DMS79 treated with DMSO at 0.1 percent for 48 hours (cell line): ENCODE results near the gene HSD3B7.
"Not testable (repeated sequence)": the region's sequence is repeated elsewhere in the genome, so short reads cannot be mapped to it uniquely, and the experiment has no call there.

Experiments used
- DNase-seq: peaks from one replicate; lab custom pipeline; 2025; lab: John Stamatoyannopoulos, UW

Gene HSD3B7

GRCh38 chr16:31002250-31002700 is 17.3 kb downstream of the HSD3B7 start:
- no peak for DNase-seq

GRCh38 chr16:31002862-31003341 is 17.9 kb downstream of the HSD3B7 start:
- no peak for DNase-seq

- no peak for DNase-seq
These were observed 18.7 kb downstream of the HSD3B7 start for GRCh38 chr16:31003744-31004143.

DNA sequence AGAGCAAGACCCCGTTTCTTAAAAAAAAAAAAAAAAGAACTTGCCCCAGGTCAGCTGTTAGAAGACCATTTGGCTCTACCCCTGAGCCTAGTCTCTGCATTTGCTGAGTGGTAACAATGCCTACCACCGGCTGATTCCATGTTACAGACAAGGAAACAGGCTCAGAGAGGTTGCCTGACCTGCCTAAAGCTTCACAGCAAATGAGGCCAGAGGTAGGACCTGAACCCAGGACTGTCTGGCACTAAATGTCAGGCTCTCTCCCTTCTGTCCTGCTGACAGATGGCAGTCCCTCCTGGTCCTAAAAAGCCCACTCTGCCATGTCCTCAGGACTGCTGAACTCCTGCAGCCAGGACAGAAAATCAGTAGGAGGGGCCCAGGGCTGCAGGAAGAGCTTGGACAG is 19.7 kb downstream of the HSD3B7 start:
- DNase-seq, result no peak

- DNase-seq, result no peak
These were observed 20.5 kb downstream of the HSD3B7 start for GRCh38 chr16:31005350-31006085.

- no peak for DNase-seq
These were observed 21.0 kb downstream of the HSD3B7 start for GRCh38 chr16:31006086-31006385.

DNA sequence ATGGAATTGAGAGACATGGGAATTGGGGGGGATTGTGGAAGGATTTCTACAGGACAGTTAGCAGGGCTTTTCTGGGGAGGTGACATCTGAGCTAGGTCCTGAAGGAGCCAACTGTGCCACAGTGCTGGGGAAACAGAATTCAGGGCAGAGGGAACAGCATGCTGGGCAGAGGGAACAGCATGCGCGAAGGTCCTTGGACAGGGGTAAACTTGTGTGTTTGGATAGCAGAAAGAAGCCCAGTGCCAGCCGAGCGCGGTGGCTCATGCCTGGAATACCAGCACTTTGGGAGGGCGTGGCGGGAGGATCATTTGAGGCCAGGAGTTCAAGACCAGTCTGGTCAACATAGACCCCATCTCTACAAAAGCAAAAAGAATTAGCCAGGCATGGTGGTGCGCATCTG is 21.6 kb downstream of the HSD3B7 start:
- DNase-seq, result no peak

DNA sequence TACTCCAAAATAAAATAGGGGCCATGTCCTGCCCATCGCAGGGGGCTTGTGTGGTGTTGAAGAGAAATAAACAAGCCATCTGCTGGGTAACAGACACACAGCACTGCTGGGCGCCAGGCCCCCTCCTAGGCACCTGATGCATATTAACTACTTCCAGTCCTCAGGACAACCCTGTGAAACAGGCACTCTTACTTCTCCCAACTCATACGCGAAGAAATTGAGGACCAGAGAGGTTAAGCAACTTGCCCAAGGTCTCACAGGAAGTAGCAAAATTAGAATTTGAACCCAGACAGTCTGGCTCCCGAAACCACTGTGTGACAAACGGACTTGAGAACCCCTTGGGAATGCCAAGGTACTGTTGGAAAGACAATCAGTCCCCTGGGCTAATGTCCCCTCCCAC is 22.7 kb downstream of the HSD3B7 start:
- no peak for DNase-seq

DNA sequence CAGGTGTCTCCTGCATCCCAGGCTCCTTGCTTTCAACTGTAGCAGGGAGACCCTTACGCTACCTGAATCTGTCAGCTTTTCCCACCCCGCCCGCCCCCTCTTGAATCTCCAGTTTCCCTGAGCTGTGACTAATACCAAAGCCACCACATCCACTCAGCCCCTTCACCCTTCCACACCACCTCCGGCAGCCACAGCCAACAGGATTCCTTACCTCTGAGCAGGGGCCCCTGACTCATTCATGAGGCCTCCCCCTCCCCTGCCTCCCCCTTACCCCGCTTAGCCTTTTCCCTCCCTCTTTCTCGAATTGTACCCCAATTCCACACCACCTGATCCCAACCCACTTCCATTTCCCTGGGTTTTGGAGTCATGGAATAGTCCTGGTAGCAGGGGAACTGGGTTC is 23.1 kb downstream of the HSD3B7 start:
- DNase-seq, result no peak

- no peak for DNase-seq
These were observed 23.5 kb downstream of the HSD3B7 start for GRCh38 chr16:31008551-31008950.

- no peak for DNase-seq
These were observed 24.1 kb downstream of the HSD3B7 start for GRCh38 chr16:31009120-31009519.

- no peak for DNase-seq
These were observed 25.0 kb downstream of the HSD3B7 start for GRCh38 chr16:31009894-31010584.

DNA sequence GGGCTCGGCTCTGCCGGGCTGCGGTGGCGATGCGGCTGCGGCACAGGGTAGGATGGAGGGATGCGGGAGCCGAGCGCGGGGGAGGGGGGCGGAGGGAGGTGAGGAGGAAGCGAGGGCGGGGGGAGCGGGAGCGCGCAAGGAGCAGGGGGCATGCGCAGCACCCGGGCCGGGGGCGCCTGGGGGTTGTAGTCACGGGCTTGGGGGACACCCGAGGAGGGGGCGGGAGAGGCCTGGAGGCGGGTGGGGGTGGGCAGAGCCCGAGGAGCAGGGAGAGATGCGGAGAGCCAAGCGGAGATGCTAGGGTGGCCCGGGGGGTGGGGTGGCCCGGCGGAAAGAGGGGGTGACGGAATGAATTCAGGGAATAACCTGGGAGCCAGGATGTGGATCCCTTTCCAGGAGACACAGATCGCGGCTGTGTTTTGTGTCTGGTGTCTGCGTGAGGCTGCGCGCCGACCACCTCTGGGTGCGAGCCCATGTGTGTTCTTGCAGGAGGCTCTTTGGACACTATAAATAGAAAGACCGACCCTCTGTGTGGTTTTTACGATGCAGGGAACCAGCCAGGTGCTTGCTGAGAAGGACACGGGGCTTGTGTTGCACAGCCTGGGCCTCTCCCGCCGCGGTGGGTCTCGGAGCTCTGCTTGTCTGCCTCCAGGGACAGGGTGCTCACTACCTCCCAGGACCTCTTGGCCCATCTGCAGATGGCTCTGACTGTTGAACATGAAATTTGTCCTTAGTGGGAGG is 25.7 kb downstream of the HSD3B7 start, which contains the start of gene STX1B:
STX1B (minus strand) TSS at position 54 of the 741 bp plus-strand sequence. CDS start 242 bp downstream, outside the sequence.
- peak; percentile 51 for DNase-seq

DNA sequence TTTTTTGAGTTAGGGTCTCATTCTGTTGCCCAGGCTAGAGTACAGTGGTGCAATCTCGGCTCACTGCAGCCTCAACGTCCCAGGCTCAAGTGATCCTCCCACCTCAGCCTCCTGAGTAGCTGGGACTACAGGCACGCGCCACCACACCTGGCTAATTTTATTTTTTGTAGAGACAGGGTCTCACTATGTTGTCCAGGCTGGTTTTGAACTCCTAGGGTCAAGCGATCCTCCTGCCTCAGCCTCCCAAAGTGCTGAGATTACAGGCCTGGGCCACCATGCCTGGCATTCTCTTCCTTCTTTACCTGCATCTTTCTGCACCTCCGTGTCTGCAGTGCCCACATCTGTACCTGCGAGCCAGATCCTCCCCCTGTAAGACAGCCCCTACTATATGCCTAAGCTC is 26.8 kb downstream of the HSD3B7 start:
- not testable (repeated sequence) for DNase-seq

DNA sequence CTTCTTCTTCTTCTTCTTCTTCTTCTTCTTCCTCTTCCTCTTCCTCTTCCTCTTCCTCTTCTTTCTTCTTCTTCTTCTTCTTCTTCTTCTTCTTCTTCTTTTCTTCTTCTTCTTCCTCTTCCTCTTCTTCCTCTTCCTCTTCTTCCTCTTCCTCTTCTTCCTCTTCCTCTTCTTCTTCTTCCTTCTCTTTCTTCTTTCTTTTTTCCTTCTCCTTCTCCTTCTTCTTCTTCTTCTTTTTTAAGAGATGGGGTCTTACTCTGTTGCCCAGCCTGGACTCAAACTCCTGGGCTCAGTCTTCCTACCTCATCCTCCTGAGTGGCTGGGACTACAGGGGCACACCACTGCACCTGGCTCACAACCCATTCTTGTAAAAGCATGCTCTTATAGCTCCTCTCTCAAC is 28.3 kb downstream of the HSD3B7 start:
- not testable (repeated sequence) for DNase-seq

DNA sequence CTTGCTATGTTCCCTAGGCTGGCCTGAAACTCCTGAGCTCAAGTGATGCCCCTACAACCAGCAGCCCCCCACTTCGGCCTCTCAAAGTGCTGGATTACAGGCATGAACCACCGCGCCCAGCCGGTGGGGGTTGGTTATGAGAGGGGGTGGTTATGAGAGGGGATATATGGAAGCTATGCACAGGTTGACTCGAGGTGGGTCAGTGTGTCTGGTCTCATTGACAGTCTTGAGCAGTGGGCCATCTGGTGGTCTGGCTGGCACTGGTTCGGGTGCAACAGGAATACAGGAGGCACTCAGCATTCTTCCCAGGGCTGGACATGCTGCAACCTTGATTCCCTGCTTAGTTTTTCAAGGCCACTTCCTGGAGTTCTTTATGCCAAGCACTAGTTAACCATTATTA is 31.0 kb downstream of the HSD3B7 start:
- no peak for DNase-seq

- not testable (repeated sequence) for DNase-seq
These were observed 32.7 kb downstream of the HSD3B7 start for GRCh38 chr16:31017756-31018155.

DNA sequence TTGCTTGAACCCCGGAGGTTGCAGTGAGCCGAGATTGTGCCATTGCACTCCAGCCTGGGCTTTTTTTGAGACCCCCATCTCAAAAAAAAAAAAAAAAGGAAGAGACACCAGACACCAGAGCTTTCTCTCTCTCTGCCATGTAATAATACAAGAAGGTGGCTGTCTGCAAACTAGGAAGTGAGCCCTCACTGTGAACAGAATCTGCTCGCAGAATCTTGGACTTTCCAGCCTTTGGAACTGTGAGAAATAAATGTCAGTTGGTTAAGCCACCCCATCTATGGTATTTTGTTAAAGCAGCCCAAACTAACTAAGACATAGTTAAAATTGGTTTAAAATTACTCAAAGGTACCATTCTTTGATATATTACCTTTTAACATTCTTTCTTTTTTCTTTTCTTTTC is 35.5 kb downstream of the HSD3B7 start:
- DNase-seq, result no peak

DNA sequence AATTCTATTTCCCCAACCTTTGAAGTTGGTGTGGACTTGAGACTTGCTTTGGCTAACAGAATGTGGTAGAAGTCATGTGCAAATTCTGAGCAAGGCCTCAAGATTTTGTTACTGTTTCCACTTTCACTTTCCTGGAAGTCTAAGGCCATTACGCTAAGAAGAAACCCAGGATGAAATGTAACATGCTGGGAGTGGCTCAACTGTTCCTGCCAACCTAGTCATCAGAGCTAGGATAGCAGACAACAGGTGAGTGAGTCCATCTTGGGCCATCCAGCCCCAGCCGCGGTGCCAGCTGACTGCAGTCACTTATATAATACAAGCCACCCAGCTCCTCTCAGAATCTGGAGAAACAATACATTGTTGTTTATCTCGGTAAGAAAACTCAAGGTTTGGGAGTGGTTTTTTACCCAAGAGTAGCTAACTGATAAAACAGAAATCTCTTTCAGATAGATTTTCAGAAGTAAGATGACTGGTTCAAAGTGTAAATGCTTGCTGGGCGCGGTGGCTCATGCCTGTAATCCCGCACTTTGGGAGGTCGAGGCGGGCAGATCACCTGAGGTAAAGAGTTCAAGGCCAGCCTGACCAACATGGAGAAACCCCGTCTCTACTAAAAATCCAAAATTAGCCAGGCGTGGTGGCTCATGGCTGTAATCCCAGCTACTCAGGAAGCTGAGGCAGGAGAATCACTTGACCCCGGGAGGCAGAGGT is 37.7 kb downstream of the HSD3B7 start:
- DNase-seq, result no peak

DNA sequence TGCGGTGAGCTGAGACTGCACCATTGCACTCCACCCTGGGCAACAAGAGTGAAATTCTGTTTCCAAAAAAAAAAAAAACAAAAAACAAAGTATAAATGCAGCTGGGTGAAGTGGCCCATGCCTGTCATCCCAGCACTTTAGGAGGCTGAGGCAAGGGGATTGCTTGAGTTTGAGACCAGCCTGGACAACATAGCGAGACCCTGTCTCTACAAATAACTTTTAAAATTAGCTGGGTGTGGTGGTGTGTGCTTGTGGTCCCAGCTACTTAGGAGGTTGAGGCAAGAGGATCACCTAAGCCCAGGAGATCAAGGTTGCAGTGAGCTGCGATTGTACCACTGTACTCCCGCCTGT is 38.2 kb downstream of the HSD3B7 start:
- DNase-seq, result no peak

GRCh38 chr16:31023627-31024226 is 38.7 kb downstream of the HSD3B7 start:
- DNase-seq, result no peak

GRCh38 chr16:31025339-31025738 is 40.3 kb downstream of the HSD3B7 start:
- DNase-seq, result no peak
